ENCODE results near the gene TMEM204. TPM values are rescaled to one million over a fixed set of nuclear protein-coding genes. Genes with fewer than 3 reads are reported as not detected.

The TMEM204 gene
- polyA plus RNA-seq, 1 of the 3 experiments (the other 2 are of a cell fraction) = 2.3 TPM

- no peak for TF ChIP-seq REST (IDR thresholded peaks at IDR 0.05; ENCODE audit: low read depth, low read length)
Measured at GRCh38 chr16:1542166-1542500, 8.7 kb downstream of the TMEM204 start (continued).

- ChIA-PET POLR2A (no interaction called here), CTCF (no interaction called here)
- Histone ChIP-seq H3K27me3 (ENCODE audit: insufficient read depth) (no peaks in the 10 kb centered on the region), H4K20me1 (ENCODE audit: insufficient read depth) (no peaks in the 10 kb centered on the region), H3K9me3 (no peaks in the 10 kb centered on the region), H3K4me1 (ENCODE audit: control insufficient read depth in 1 of 2, insufficient read depth in 2 of 2, low read depth in 1 of 2, low read length in 1 of 2) (peaks cover 9 to 10% of the 10 kb centered on the region in 2 experiments; a peak in 3 of 4 replicates), H3F3A (replicated peaks; ENCODE audit: insufficient read depth) (peaks cover 7% of the 10 kb centered on the region), H3K27ac (ENCODE audit: low read depth in 2 of 2, low read length in 1 of 2) (no peak overlapping the region), H2AFZ (ENCODE audit: low read depth) (no peak overlapping the region), H3K36me3 (replicated peaks in 1 of 2; ENCODE audit: control insufficient read depth in 1 of 2, insufficient read depth in 2 of 2, low read length in 1 of 2) (peaks cover 0 to 26% of the 10 kb centered on the region in 2 experiments), H3K9me2 (no peaks in the 10 kb centered on the region), H3K4me3 (ENCODE audit: low read depth in 2 of 2, low read length in 1 of 2) (no peak overlapping the region), H3K4me2 (no peak overlapping the region), H3K79me2 (ENCODE audit: insufficient read depth) (no peaks in the 10 kb centered on the region), H3K9ac (no peak overlapping the region)
- 97% methylated on average over 9 of the region's 18 CpGs for WGBS (ENCODE audit: low lambda C conversion rate)
- DNase-seq = no peak
- no peak for TF ChIP-seq TAF1 (IDR thresholded peaks at IDR 0.05; ENCODE audit: borderline replicate concordance, low read depth, low read length)
- TF ChIP-seq RFX5 (IDR thresholded peaks at IDR 0.05; ENCODE audit: low read length) = no peak
- no peak for TF ChIP-seq NFIC (IDR thresholded peaks at IDR 0.05; ENCODE audit: borderline replicate concordance)
- TF ChIP-seq SMC3 (IDR thresholded peaks at IDR 0.05; ENCODE audit: low read depth, low read length) = no peak
Measured at GRCh38 chr16:1542533-1542932, 9.1 kb downstream of the TMEM204 start.

- peak; percentile 39 for TF ChIP-seq CTCF (IDR thresholded peaks at IDR 0.05)
- TF ChIP-seq PBX3 (IDR thresholded peaks at IDR 0.05) = peak; percentile 17; the same call in 1 of the 2 replicates
- TF ChIP-seq SMC3 (IDR thresholded peaks at IDR 0.05; ENCODE audit: low read depth, low read length) = peak; percentile 36
- TF ChIP-seq TCF12 (IDR thresholded peaks at IDR 0.05) = no peak; the same call in 1 of the 2 replicates
- TF ChIP-seq RAD21 (IDR thresholded peaks at IDR 0.05; ENCODE audit: low read length) = peak; percentile 48
- ChIA-PET POLR2A (no interaction called here), CTCF (no interaction called here)
- Histone ChIP-seq H3K9ac (no peak overlapping the region), H3K4me1 (ENCODE audit: control insufficient read depth in 1 of 2, insufficient read depth in 2 of 2, low read depth in 1 of 2, low read length in 1 of 2) (peaks cover 9 to 10% of the 10 kb centered on the region in 2 experiments; a peak in 3 of 4 replicates), H4K20me1 (ENCODE audit: insufficient read depth) (no peaks in the 10 kb centered on the region), H3K27me3 (ENCODE audit: insufficient read depth) (no peaks in the 10 kb centered on the region), H3K4me2 (peak overlapping the region; percentile 37; the same call in 1 of the 2 replicates), H3K4me3 (ENCODE audit: low read depth in 2 of 2, low read length in 1 of 2) (no peak overlapping the region), H2AFZ (ENCODE audit: low read depth) (peak overlapping the region; percentile 68; the same call in 1 of the 2 replicates), H3K79me2 (ENCODE audit: insufficient read depth) (no peaks in the 10 kb centered on the region), H3K9me3 (no peaks in the 10 kb centered on the region), H3K9me2 (no peaks in the 10 kb centered on the region), H3F3A (replicated peaks; ENCODE audit: insufficient read depth) (peaks cover 7% of the 10 kb centered on the region), H3K36me3 (replicated peaks in 1 of 2; ENCODE audit: control insufficient read depth in 1 of 2, insufficient read depth in 2 of 2, low read length in 1 of 2) (peaks cover 0 to 24% of the 10 kb centered on the region in 2 experiments), H3K27ac (ENCODE audit: low read depth in 2 of 2, low read length in 1 of 2) (peak overlapping the region in 1 of 2 experiments; percentile 47; a peak in 2 of 4 replicates)
- peak; percentile 64 for DNase-seq
- 61% methylated on average over 29 of the region's 30 CpGs for WGBS (ENCODE audit: low lambda C conversion rate)
Measured at GRCh38 chr16:1543085-1543896, 9.8 kb downstream of the TMEM204 start.
